H1 (cell line): Measurements from ENCODE around the gene RAB31. TPM values are rescaled to one million over a fixed set of nuclear protein-coding genes. Genes with fewer than 3 reads are reported as not detected.

Experiments used
- CTCF ChIA-PET: fragments of 300-600 bp; sonication (Branson Sonifier 250); formaldehyde crosslinking; loops from one replicate; lab custom pipeline; 2021; ENCODE audit not compliant: partially characterized antibody; lab: Charles Lee
- POLR2A ChIA-PET: fragments of 300-600 bp; sonication (Branson Sonifier 250); formaldehyde crosslinking; loops from one replicate; lab custom pipeline; 2021; ENCODE audit warnings: inconsistent platforms; ENCODE audit not compliant: partially characterized antibody; lab: Charles Lee
- DNase-seq, 2 experiments: peaks; one replicate each; pipeline versions ENCODE4 v3.0.0 to v3.0.0-alpha.2; 2010 to 2022; ENCODE audit warnings: low spot score in 2 of 2, low read depth in 1 of 2, mixed read lengths in 1 of 2
- FAIRE-seq: peaks from 2 replicates; lab custom pipeline; 2011; peaks lifted over from hg19 to GRCh38; lab: Jason Lieb, UNC
- H2AFZ ChIP-seq: 2 replicates; pipeline ENCODE4 v1.8.1; 2012; ENCODE audit warnings: low read length, inconsistent platforms
- H2AK5ac ChIP-seq: 2 replicates; pipeline ENCODE4 v1.6.1; 2013; ENCODE audit warnings: low read depth, low read length
- H2BK120ac ChIP-seq: replicated peaks from 2 replicates; pipeline ENCODE3; 2013; ENCODE audit warnings: low read depth, low read length, inconsistent platforms
- H2BK12ac ChIP-seq: 2 replicates; pipeline ENCODE4 v1.6.1; 2013; ENCODE audit warnings: low read depth, low read length
- H2BK15ac ChIP-seq: 2 replicates; pipeline ENCODE4 v1.6.1; 2013; ENCODE audit warnings: low read length
- H2BK20ac ChIP-seq: 2 replicates; pipeline ENCODE4 v1.6.1; 2013; ENCODE audit warnings: low read length
- H2BK5ac ChIP-seq: 2 replicates; pipeline ENCODE4 v1.6.1; 2013; ENCODE audit warnings: low read depth, low read length
- H3K14ac ChIP-seq: 2 replicates; pipeline ENCODE4 v1.6.1; 2013; ENCODE audit warnings: inconsistent platforms; ENCODE audit not compliant: insufficient read length
- H3K18ac ChIP-seq: 2 replicates; pipeline ENCODE4 v1.6.1; 2013; ENCODE audit warnings: low read length; ENCODE audit errors: extremely low read depth
- H3K23ac ChIP-seq: 2 replicates; pipeline ENCODE4 v1.6.1; 2013; ENCODE audit warnings: inconsistent platforms; ENCODE audit not compliant: insufficient read length
- H3K23me2 ChIP-seq: 2 replicates; pipeline ENCODE4 v1.6.1; 2013; ENCODE audit warnings: low read depth, low read length
- H3K27ac ChIP-seq: 2 replicates; pipeline ENCODE4 v1.6.1; 2011; ENCODE audit warnings: low read depth, low read length, inconsistent platforms
- H3K27me3 ChIP-seq, 4 experiments: replicated peaks in 1 of 4; 1 replicate in 1 of 4; 2 replicates in 3 of 4; pipeline versions ENCODE4 v1.6.1 to v1.8.1; 2011 to 2013; ENCODE audit warnings: low read length in 3 of 4, mild to moderate bottlenecking in 3 of 4, inconsistent platforms in 2 of 4, mixed read lengths in 2 of 4, moderate library complexity in 1 of 4; ENCODE audit not compliant: control insufficient read depth in 3 of 4, insufficient read depth in 3 of 4; ENCODE audit errors: extremely low read depth in 1 of 4
- H3K36me3 ChIP-seq, 4 experiments: 2 replicates each; pipeline versions ENCODE4 v1.6.1 to v1.8.1; 2011 to 2013; ENCODE audit warnings: mild to moderate bottlenecking in 4 of 4, low read length in 3 of 4, moderate library complexity in 2 of 4, control low read depth in 1 of 4, inconsistent platforms in 1 of 4; ENCODE audit not compliant: insufficient read depth in 4 of 4, control insufficient read depth in 2 of 4
- H3K4ac ChIP-seq: replicated peaks from 2 replicates; pipeline ENCODE3; 2013; ENCODE audit warnings: low read length, low read depth, mixed read lengths, inconsistent platforms; ENCODE audit not compliant: insufficient read length
- H3K4me1 ChIP-seq, 4 experiments: replicated peaks in 1 of 4; 1 replicate in 1 of 4; 2 replicates in 3 of 4; pipeline versions ENCODE4 v1.6.1 to v1.8.1; 2011 to 2013; ENCODE audit warnings: low read length in 3 of 4, inconsistent platforms in 2 of 4, mixed read lengths in 1 of 4; ENCODE audit not compliant: insufficient read depth in 4 of 4, control insufficient read depth in 3 of 4
- H3K4me2 ChIP-seq, 2 experiments: 2 replicates each; pipeline versions ENCODE4 v1.6.1 to v1.8.1; 2011 to 2013; ENCODE audit warnings: low read depth in 2 of 2, low read length in 2 of 2, control low read depth in 1 of 2, inconsistent platforms in 1 of 2, mild to moderate bottlenecking in 1 of 2; ENCODE audit not compliant: insufficient read depth in 1 of 2
- H3K4me3 ChIP-seq, 4 experiments: fragments of 200-600, 300-600 bp in 1 of 4; sonication (generic), shearing (Covaris generic), sonication (Bioruptor Twin) in 1 of 4; 2 replicates each; pipeline versions ENCODE4 v1.5.1 to v1.8.1; 2011 to 2016; ENCODE audit warnings: low read length in 4 of 4, low read depth in 3 of 4, control low read depth in 2 of 4, inconsistent platforms in 2 of 4, mild to moderate bottlenecking in 2 of 4, mixed read lengths in 1 of 4, moderate library complexity in 1 of 4; ENCODE audit not compliant: insufficient read depth in 2 of 4; ENCODE audit errors: extremely low read depth in 1 of 4
- H3K56ac ChIP-seq: replicated peaks from 2 replicates; pipeline ENCODE3; 2013; ENCODE audit warnings: low read depth, mild to moderate bottlenecking, mixed read lengths, low read length, inconsistent platforms; ENCODE audit not compliant: insufficient read length
- H3K79me1 ChIP-seq: 2 replicates; pipeline ENCODE4 v1.6.1; 2013; ENCODE audit warnings: low read depth, low read length, control low read depth
- H3K79me2 ChIP-seq, 2 experiments: 2 replicates each; pipeline versions ENCODE4 v1.6.1 to v1.8.1; 2012 to 2013; ENCODE audit warnings: low read length in 2 of 2, mild to moderate bottlenecking in 2 of 2, inconsistent platforms in 1 of 2; ENCODE audit not compliant: insufficient read depth in 2 of 2, control insufficient read depth in 1 of 2
- H3K9ac ChIP-seq, 4 experiments: replicated peaks in 1 of 4; 1 replicate in 1 of 4; 2 replicates in 3 of 4; pipeline versions ENCODE4 v1.6.1 to v1.8.1; 2011 to 2013; ENCODE audit warnings: low read depth in 3 of 4, low read length in 3 of 4, control low read depth in 2 of 4, mild to moderate bottlenecking in 2 of 4, moderate library complexity in 2 of 4, inconsistent platforms in 1 of 4; ENCODE audit errors: extremely low read depth in 1 of 4
- H3K9me3 ChIP-seq, 2 experiments: 2 replicates each; pipeline versions ENCODE4 v1.6.1 to v1.8.1; 2012 to 2013; ENCODE audit warnings: mild to moderate bottlenecking in 2 of 2, moderate library complexity in 2 of 2, control low read depth in 1 of 2, inconsistent platforms in 1 of 2, low read depth in 1 of 2, low read length in 1 of 2, mixed read lengths in 1 of 2; ENCODE audit not compliant: insufficient read depth in 2 of 2
- H4K20me1 ChIP-seq, 2 experiments: replicated peaks in 1 of 2; 2 replicates each; pipeline versions ENCODE3 to v1.8.1; 2011 to 2013; ENCODE audit warnings: inconsistent platforms in 2 of 2, low read length in 2 of 2, mild to moderate bottlenecking in 1 of 2; ENCODE audit not compliant: insufficient read depth in 2 of 2, control insufficient read depth in 1 of 2
- H4K5ac ChIP-seq: 2 replicates; pipeline ENCODE4 v1.6.1; 2013; ENCODE audit warnings: low read length, low read depth, mixed read lengths, inconsistent platforms; ENCODE audit not compliant: insufficient read length
- H4K8ac ChIP-seq: 2 replicates; pipeline ENCODE4 v1.8.0; 2013; ENCODE audit warnings: mild to moderate bottlenecking, moderate library complexity, low read length, inconsistent platforms; ENCODE audit not compliant: insufficient read depth; ENCODE audit errors: extremely low read depth
- H4K91ac ChIP-seq: replicated peaks from 2 replicates; pipeline ENCODE3; 2013; ENCODE audit warnings: low read length, mixed read lengths, inconsistent platforms; ENCODE audit not compliant: insufficient read length
- CREB1 ChIP-seq: IDR thresholded peaks from 2 replicates; pipeline ENCODE4 v1.6.1; 2012; ENCODE audit warnings: inconsistent platforms
- HDAC6 ChIP-seq: IDR thresholded peaks from one replicate; pipeline ENCODE4 v1.7.1; 2012; ENCODE audit warnings: low read depth, mild to moderate bottlenecking, inconsistent platforms, low read length, moderate library complexity
- SP1 ChIP-seq: IDR thresholded peaks from 2 replicates; pipeline ENCODE4 v1.6.1; 2011; ENCODE audit warnings: low read depth, low read length
- SP4 ChIP-seq: IDR thresholded peaks from 2 replicates; pipeline ENCODE4 v1.6.1; 2012; ENCODE audit warnings: low read length, inconsistent platforms
- WGBS, 2 experiments: shearing (Covaris generic) in 1 of 2; methylation state at CpG; one replicate each; pipeline versions ENCODE4 v1.1.6 to v1.1.7; 2013 to 2015; ENCODE audit warnings: low lambda C conversion rate in 2 of 2, mixed read lengths in 2 of 2, inconsistent platforms in 1 of 2, low coverage in 1 of 2, missing lambda C conversion rate in 1 of 2; ENCODE audit not compliant: insufficient replicate concordance in 2 of 2, insufficient coverage in 1 of 2, insufficient read length in 1 of 2; ENCODE audit errors: extremely low coverage in 1 of 2, missing lambda C conversion rate in 1 of 2; 5-methylcytosine and 5-hydroxymethylcytosine counted together
- polyA plus RNA-seq, 7 experiments: library from polyadenylated mRNA; depleted of rRNA in 3 of 7; stranded (reverse) in 5 of 7; unstranded in 2 of 7; fragments of >200 nt in 5 of 7; fragments of 200-250 nt in 2 of 7; gene quantifications; 1 replicate in 5 of 7; 2 replicates in 1 of 7; 4 replicates in 1 of 7; pipeline versions ENCODE4 v1.2.1 to v1.2.3, GENCODE V29; 2011 to 2013; ENCODE audit warnings: missing spikeins in 2 of 7, mixed read lengths in 2 of 7
- total RNA-seq: library from RNA; stranded (reverse); fragmentation: NEBNext Ultra II Directional; extraction: Animal tissue kit (Norgen Biotek cat#: 25700); gene quantifications from 2 replicates; pipeline ENCODE4 v1.2.1, GENCODE V29; 2021

RAB31 gene
- total and polyA plus RNA-seq, 2 of the 8 experiments (the other 6 are each of a cell fraction or from before 2014, with no cell fraction given), result 15.2 to 40.9 TPM

GRCh38 chr18:9823805-9824473, 115.8 kb downstream of the RAB31 start:
- Histone ChIP-seq H3K79me2 (no peaks in the 10 kb centered on the region), H3K23me2 (peaks cover 4% of the 10 kb centered on the region; the same call in 1 of the 2 replicates), H3K4ac (no peak overlapping the region), H2BK20ac (no peak overlapping the region), H4K20me1 (peaks cover 0 to 4% of the 10 kb centered on the region in 2 experiments), H3K27me3 (no peaks in the 10 kb centered on the region), H3K27ac (no peak overlapping the region), H3K4me2 (no peak overlapping the region), H2BK5ac (no peak overlapping the region), H2BK15ac (0 out of 2 replicates have a peak overlapping the region, but pooled peaks have one; percentile 36), H2AK5ac (peak overlapping the region; percentile 58; the same call in 1 of the 2 replicates), H3K79me1 (no peaks in the 10 kb centered on the region; the same call in 1 of the 2 replicates), H3K14ac (no peak overlapping the region), H3K4me3 (no peak overlapping the region), H3K18ac (no peak overlapping the region), H4K5ac (no peak overlapping the region), H4K91ac (no peak overlapping the region), H3K4me1 (no peaks in the 10 kb centered on the region; a peak in 1 of 7 replicates), H3K36me3 (no peaks in the 10 kb centered on the region; a peak in 1 of 8 replicates), H2BK12ac (no peak overlapping the region), H3K9me3 (no peaks in the 10 kb centered on the region), H3K56ac (peak overlapping the region; percentile 97), H3K9ac (peak overlapping the region in 1 of 4 experiments; percentile 11; a peak in 1 of 7 replicates), H2BK120ac (no peak overlapping the region), H3K23ac (no peak overlapping the region), H4K8ac (no peak overlapping the region; the same call in 1 of the 2 replicates), H2AFZ (no peak overlapping the region)
- POLR2A ChIA-PET, result interaction anchor here (1.3 kb wide), 1 partner anchor 11 kb away, joined by 5 read pairs; no protein-coding TSS in a partner anchor
- 95% methylated on average over 4 of the region's 4 CpGs; no CpG with 5 or more reads in 1 of the 2 experiments for WGBS, 2 experiments
- CTCF ChIA-PET, result no interaction called here
- no peak for DNase-seq
- TF ChIP-seq CREB1 (no peak), HDAC6 (no peak), SP1 (no peak), SP4 (no peak)
- FAIRE-seq, result no peak
